Activated naive CD4-positive, alpha-beta T cell treated with anti-CD3 and anti-CD28 coated beads, Interleukin-2, amount 50 U/mL, for 72 hours (primary cell): ENCODE measurements around the gene RASD1. TPM values are rescaled to one million over a fixed set of nuclear protein-coding genes. Genes with fewer than 3 reads are reported as not detected.

Experiments
- ATAC-seq, 2 donors: fragments of 150-1000 bp; cut with Tn5 transposase; 2 replicates each; pipeline ENCODE4 v1.10.0; 2021; ENCODE audit warnings: mild to moderate bottlenecking in 2 of 2, moderate library complexity in 2 of 2
- DNase-seq, 2 donors: peaks; one replicate each; pipeline ENCODE4 v3.0.0; 2021 to 2022; ENCODE audit warnings: low spot score in 2 of 2
- H3K27ac Mint-ChIP-seq, 2 donors: one replicate each; pipeline ENCODE4 v1.8.0; 2022; ENCODE audit warnings: mild to moderate bottlenecking in 2 of 2, mixed read lengths in 2 of 2
- H3K36me3 Mint-ChIP-seq, 2 donors: one replicate each; pipeline ENCODE4 v1.8.0; 2022; ENCODE audit warnings: mixed read lengths in 2 of 2
- H3K9me3 Mint-ChIP-seq, 2 donors: one replicate each; pipeline ENCODE4 v1.8.0; 2022; ENCODE audit warnings: mixed read lengths in 2 of 2
- total RNA-seq, 2 donors: library from RNA; stranded (reverse); gene quantifications; one replicate each; pipeline ENCODE4 v1.2.3, GENCODE V29; 2022

The RASD1 gene
- total RNA-seq, 2 donors from 2014 or later: 0.71 to 1.2 TPM

DNA sequence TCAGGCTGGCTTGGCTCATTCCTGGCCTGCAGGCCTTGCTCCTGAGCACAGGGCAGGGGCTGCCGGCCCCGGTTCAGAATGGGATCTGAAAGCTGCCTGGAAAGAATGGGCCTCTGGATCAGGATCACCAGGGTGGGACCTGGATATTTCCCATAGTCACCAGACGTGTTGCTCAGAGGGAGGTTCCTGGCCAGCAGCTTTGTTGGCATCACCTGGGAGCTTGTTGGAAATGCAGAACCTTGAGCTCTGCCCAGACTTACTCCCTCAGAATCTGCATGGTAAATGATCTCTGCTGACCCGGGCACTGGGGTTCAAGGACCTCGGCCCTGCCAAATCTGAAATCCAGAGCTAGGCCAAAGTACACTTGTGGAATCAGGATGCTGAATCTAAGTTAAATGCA lies 48.9 kb downstream of the RASD1 start:
- no peak overlapping the region for H3K27ac Mint-ChIP-seq
- peaks cover 0 to 5% of the 10 kb centered on the region in 2 donors for H3K9me3 Mint-ChIP-seq
- DNase-seq (no peak), ATAC-seq (no peak)
- H3K36me3 Mint-ChIP-seq: no peaks in the 10 kb centered on the region

GRCh38 chr17:17446666-17447155 lies 49.5 kb downstream of the RASD1 start:
- H3K36me3 Mint-ChIP-seq: no peaks in the 10 kb centered on the region
- ATAC-seq: no peak
- peak overlapping the region in 1 of 2 donors; percentile 19 for H3K27ac Mint-ChIP-seq
- peaks cover 0 to 5% of the 10 kb centered on the region in 2 donors for H3K9me3 Mint-ChIP-seq
- no peak for DNase-seq

DNA sequence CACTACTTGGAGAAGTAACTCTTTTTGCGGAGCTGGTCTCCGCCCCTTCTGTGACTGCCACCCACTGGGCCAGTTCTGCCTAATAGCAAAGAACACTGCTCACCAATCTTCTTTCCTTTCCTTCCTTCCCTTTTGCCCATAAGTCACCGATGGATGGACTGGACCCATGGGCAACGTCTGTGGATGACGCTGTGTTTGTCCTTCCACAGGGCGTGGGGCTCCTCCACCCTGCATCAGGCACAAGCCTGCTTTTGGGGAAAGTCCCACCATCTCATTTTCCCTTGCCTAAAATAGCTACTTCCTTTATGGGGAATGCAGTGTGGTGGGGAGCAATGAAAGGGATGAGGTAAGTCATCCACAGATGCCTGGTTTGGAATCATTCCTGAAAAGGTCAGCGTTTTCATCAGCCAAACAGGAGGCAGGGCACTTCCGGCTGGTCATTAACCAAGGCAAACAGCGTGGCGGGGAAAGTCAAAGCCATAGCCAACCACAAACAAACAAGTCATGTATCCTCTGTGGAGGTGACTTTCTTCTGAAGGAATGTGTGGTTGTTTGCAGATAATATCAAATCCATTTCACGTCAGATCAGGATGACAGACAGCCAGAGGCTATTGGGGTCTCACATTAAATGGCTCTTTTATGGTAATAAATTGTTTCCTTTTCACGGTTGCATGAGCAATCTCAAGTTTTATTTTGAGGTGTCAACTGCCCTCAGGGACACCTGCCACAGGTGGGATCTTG lies 50.1 kb downstream of the RASD1 start:
- Mint-ChIP-seq H3K27ac (no peak overlapping the region), H3K9me3 (peaks cover 0 to 5% of the 10 kb centered on the region in 2 donors), H3K36me3 (no peaks in the 10 kb centered on the region)
- DNase-seq: no peak
- ATAC-seq: no peak

DNA sequence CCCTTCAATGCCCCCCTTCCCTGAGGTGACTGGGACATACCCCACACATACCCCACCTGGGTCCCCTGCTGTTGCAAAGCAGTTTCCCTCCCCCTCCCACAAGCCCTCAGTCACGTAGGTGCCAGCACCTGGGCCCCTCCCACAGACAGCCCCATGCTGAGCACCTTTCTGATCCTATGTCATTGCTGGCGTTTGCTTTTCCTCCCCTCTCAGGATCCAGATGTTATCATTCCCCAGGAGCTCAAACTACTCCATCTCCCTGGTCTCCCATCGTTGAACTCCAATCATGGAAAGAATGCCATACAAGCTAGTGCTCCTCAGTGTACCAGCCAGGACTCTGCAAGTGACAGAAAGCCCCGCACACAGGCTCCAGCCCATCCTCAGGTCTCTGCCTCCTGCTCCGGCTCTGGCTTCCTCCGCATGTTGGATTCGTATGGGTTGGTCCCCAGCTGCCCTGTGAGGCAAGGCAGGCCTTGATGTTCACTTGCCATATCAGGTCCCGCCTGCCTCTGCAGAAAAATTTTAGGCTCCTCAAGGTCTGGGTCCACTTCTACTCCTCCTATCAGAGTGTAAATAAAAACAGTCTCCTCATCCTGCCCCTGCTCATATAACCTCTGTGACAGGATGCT lies 50.8 kb downstream of the RASD1 start:
- DNase-seq: no peak

More for the DNA sequence above, 50.8 kb downstream of the RASD1 start:
- H3K9me3 Mint-ChIP-seq: peaks cover 0 to 5% of the 10 kb centered on the region in 2 donors
- no peak overlapping the region for H3K27ac Mint-ChIP-seq
- ATAC-seq: no peak
- H3K36me3 Mint-ChIP-seq: no peaks in the 10 kb centered on the region

Other genes with a start within 250 kb of the RASD1 start
- 100 to 1,000 TPM in 1 of 2 donors, 10 to 100 TPM in 1; 97.4 to 126 TPM for gene COPS3, start 215.1 kb downstream of the RASD1 start, total RNA-seq
- 1 to 10 TPM; 5.8 to 6.0 TPM for gene NT5M, start 193.0 kb downstream of the RASD1 start, total RNA-seq
- gene MED9, start 19.4 kb downstream of the RASD1 start, total RNA-seq: 10 to 100 TPM; 13.1 to 14.0 TPM
- 10 to 100 TPM in 1 of 2 donors, 1 to 10 TPM in 1; 6.3 to 27.5 TPM for gene PEMT, start 95.3 kb upstream of the RASD1 start, total RNA-seq
- gene RAI1, start 185.1 kb upstream of the RASD1 start, total RNA-seq: 10 to 100 TPM; 14.9 to 21.6 TPM